ENCODE data around the gene TMPRSS9. TPM values are rescaled to one million over a fixed set of nuclear protein-coding genes. Genes with fewer than 3 reads are reported as not detected.

The TMPRSS9 gene
- total and polyA plus RNA-seq, 2 of the 13 experiments (the other 11 are each of a cell fraction or from before 2014, with no cell fraction given) = 2.5 to 5.2 TPM

- TF ChIP-seq FIP1L1 (IDR thresholded peaks at IDR 0.05; ENCODE audit: borderline replicate concordance, insufficient read depth, low read depth, low read length) (no peak), ZNF44 (CRISPR knock-in tag; IDR thresholded peaks at IDR 0.05) (no peak)
These were observed 1.4 kb upstream of the TMPRSS9 start (continued) for GRCh38 chr19:2358548-2359173.

GRCh38 chr19:2360833-2361232 is 768 bp downstream of the TMPRSS9 start:
- H3K27me3 ChIP-seq (ENCODE audit: control insufficient read depth in 1 of 2, insufficient read depth in 2 of 2, low read length in 2 of 2) = peaks cover 8 to 48% of the 10 kb centered on the region in 2 experiments
- no peak overlapping the region for H3K4me2 ChIP-seq (ENCODE audit: low read depth, low read length)
- no peaks in the 10 kb centered on the region for H3K9me3 ChIP-seq (ENCODE audit: low read length)
- 14% methylated on average over 10 of the region's 11 CpGs for WGBS (ENCODE audit: low lambda C conversion rate)
- no peak for FAIRE-seq
- H3K4me1 ChIP-seq (ENCODE audit: insufficient read depth, low read length) = no peaks in the 10 kb centered on the region
- in situ Hi-C loops (cut with HindIII; ENCODE audit: extremely low pct_ligation_motif_present, low pct_unique_long_range_greater_than_20kb) = no loop called here
- BruUV-seq (replicated peaks) = no TSS peak
- ATAC-seq = peak; percentile 37
- no peaks in the 10 kb centered on the region for H3K36me3 ChIP-seq (replicated peaks in 1 of 2; ENCODE audit: control insufficient read depth in 1 of 2, insufficient read depth in 2 of 2, low read length in 2 of 2)
- H2AFZ ChIP-seq (ENCODE audit: low read length) = no peak overlapping the region
- intact Hi-C loops (cut with micrococcal nuclease; ENCODE audit: unreplicated experiment) = no loop called here
- no peaks in the 10 kb centered on the region; the same call in 1 of the 2 replicates for H4K20me1 ChIP-seq (ENCODE audit: insufficient read depth, low read length)
- no peak overlapping the region for H3K9ac ChIP-seq (ENCODE audit: insufficient read depth, low read depth, low read length)
- no peak for TF ChIP-seq ZNF138 (CRISPR knock-in tag; IDR thresholded peaks at IDR 0.05; ENCODE audit: low read depth)
- TF ChIP-seq SYNCRIP (IDR thresholded peaks at IDR 0.05; ENCODE audit: insufficient read depth, low read depth, low read length) = no peak
- POLR2A ChIA-PET = no interaction called here
- no peaks in the 10 kb centered on the region for H3K79me2 ChIP-seq (ENCODE audit: insufficient read depth, low read length)
- H3K4me3 ChIP-seq (replicated peaks in 1 of 3; ENCODE audit: insufficient read depth in 1 of 3, low read depth in 2 of 3, low read length in 3 of 3) = no peak overlapping the region
- CTCF ChIA-PET (ENCODE audit: low intra/inter-chr PET ratio, low total read pairs) = no interaction called here
- H3K27ac ChIP-seq (ENCODE audit: extremely low read length, insufficient read depth, low read length) = no peak overlapping the region
- no peak for DNase-seq (ENCODE audit: low spot score)

GRCh38 chr19:2361246-2362045 is 1.4 kb downstream of the TMPRSS9 start:
- Histone ChIP-seq H3K79me2 (ENCODE audit: insufficient read depth, low read length) (no peaks in the 10 kb centered on the region), H3K27me3 (ENCODE audit: control insufficient read depth in 1 of 2, insufficient read depth in 2 of 2, low read length in 2 of 2) (peaks cover 8 to 48% of the 10 kb centered on the region in 2 experiments), H3K36me3 (replicated peaks in 1 of 2; ENCODE audit: control insufficient read depth in 1 of 2, insufficient read depth in 2 of 2, low read length in 2 of 2) (no peaks in the 10 kb centered on the region), H3K27ac (ENCODE audit: extremely low read length, insufficient read depth, low read length) (no peak overlapping the region), H3K9ac (ENCODE audit: insufficient read depth, low read depth, low read length) (no peak overlapping the region), H2AFZ (ENCODE audit: low read length) (no peak overlapping the region), H3K9me3 (ENCODE audit: low read length) (no peaks in the 10 kb centered on the region), H3K4me2 (ENCODE audit: low read depth, low read length) (no peak overlapping the region), H4K20me1 (ENCODE audit: insufficient read depth, low read length) (no peaks in the 10 kb centered on the region; the same call in 1 of the 2 replicates), H3K4me1 (ENCODE audit: insufficient read depth, low read length) (no peaks in the 10 kb centered on the region), H3K4me3 (replicated peaks in 1 of 3; ENCODE audit: insufficient read depth in 1 of 3, low read depth in 2 of 3, low read length in 3 of 3) (no peak overlapping the region)
- FAIRE-seq = no peak
- no peak for ATAC-seq
- DNase-seq (ENCODE audit: low spot score) = no peak
- in situ Hi-C loops (cut with HindIII; ENCODE audit: extremely low pct_ligation_motif_present, low pct_unique_long_range_greater_than_20kb) = no loop called here
- POLR2A ChIA-PET = no interaction called here
- CTCF ChIA-PET (ENCODE audit: low intra/inter-chr PET ratio, low total read pairs) = no interaction called here
- BruUV-seq (replicated peaks) = no TSS peak
- 16% methylated on average over 12 of the region's 24 CpGs for WGBS (ENCODE audit: low lambda C conversion rate)
- intact Hi-C loops (cut with micrococcal nuclease; ENCODE audit: unreplicated experiment) = no loop called here
- TF ChIP-seq RXRB (CRISPR knock-in tag; IDR thresholded peaks at IDR 0.05; ENCODE audit: borderline replicate concordance) = no peak
- TF ChIP-seq ZNF235 (CRISPR knock-in tag; IDR thresholded peaks at IDR 0.05; ENCODE audit: borderline replicate concordance) = no peak
- TF ChIP-seq BRF2 (CRISPR knock-in tag; IDR thresholded peaks at IDR 0.05) = no peak
- TF ChIP-seq ZFP91 (CRISPR knock-in tag; IDR thresholded peaks at IDR 0.05; ENCODE audit: borderline replicate concordance) = no peak
